ENCODE measurements around the gene HCAR1. TPM values are rescaled to one million over a fixed set of nuclear protein-coding genes. Genes with fewer than 3 reads are reported as not detected.

HCAR1 gene, protein sequence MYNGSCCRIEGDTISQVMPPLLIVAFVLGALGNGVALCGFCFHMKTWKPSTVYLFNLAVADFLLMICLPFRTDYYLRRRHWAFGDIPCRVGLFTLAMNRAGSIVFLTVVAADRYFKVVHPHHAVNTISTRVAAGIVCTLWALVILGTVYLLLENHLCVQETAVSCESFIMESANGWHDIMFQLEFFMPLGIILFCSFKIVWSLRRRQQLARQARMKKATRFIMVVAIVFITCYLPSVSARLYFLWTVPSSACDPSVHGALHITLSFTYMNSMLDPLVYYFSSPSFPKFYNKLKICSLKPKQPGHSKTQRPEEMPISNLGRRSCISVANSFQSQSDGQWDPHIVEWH
- total RNA-seq, result 0.08 and 0.13 TPM in 2 replicates

DNA sequence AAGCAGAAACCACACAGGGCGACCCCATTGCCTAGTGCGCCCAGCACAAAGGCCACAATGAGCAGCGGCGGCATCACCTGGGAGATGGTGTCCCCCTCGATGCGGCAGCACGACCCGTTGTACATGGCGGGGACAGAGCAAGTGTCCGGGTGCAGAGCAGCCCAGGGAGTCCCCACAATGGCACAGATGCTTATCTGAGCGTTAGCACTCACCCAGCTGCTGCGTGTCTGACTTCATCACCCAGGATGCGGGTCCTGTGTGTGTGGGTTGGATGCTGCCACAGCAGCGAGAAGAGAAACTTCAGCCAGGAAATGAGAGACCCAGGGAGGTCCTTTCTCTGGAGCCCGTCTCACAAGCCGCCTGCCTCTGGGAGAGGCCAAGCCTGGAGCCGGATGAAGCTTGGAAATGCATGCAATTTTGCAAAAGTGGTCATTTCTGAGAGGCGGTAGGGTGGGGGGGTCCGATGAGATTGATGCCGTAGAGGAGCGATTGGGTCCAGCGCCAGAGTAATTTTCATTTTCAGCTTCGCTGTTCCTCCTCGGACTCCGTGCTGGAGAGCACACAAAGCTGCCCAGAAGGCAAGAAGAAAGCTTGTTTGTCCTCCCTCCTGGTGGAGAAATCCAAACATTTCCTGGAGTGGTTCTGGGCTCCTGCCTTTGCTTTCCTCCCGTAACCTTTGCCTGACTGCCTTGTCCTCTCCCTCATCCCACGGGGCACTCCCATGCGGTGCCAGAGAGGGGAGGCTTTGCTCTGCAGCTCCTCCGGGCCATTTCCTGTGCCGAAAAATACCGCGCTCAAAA, at the start of gene HCAR1:
Gene HCAR1 (minus strand): TSS at position 630 of the 800 bp plus-strand sequence. CDS start 505 bp downstream, at position 125.

DNA sequence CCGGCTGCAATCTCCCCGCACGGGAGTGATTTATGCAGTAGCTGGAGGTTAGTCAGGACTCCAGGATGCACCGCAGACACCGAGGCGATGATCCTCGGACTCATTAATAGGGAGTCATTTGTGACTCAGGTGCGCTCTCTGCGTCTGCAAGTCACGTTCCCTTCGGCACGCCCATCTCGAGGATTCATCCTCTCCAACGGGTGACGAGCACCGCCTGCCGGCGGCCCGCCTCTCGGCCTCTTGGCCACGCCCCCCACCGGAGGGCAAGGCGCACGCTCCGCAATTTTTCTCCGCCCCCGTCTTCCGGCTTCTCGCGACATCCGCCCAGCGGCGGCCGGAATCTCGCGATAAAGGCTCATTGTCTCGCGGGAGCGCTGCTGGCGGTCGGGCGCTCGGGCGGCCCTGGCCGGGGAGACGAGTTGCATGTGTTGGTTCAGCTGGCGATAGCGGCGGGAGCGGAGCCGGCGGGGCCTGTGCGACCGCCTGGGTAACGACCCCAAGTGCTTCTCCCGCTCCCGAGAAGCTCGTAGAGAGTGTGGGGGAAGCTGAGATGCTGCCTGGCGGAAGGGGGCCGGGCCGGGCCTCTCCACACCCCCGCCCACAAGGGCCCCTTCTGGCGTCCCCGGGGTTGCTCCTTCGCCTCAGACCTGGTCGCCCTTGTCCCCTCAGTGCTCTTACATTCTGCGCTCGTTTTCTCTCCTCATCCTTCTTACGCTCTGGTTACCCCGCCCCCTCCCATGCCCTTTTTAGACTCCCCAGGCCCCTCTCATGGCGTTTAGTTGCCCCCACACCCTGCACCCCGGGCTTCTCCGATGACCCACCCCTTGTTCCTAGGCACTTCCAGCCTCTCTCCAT, 22.0 kb upstream of the HCAR1 start, which contains the start of gene DENR:
Gene DENR (plus strand): TSS at position 361 of the 855 bp plus-strand sequence. CDS start 878 bp downstream, outside the sequence.

DNA sequence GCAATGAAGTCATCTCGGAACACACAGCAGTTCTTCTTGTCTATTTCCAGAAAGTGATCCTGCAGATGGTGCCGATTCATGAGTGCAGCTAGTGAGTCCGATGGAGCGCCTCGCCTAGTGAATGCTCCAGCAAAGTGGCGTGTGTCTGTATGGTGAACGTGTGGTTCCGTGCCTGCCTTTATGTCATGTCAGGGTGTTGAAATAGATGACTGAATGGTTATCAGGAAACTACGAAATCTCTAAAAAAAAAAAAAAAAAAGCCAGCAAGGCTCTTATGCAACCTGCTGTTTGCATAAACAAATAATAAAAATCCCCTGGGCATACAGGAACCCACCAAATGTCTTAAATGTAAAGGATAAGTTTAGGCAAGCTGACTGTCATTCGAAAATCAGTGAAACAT, 14.0 kb downstream of the HCAR1 start, which contains the start of gene HCAR3:
Gene HCAR3 (minus strand): TSS at position 154 of the 400 bp plus-strand sequence. CDS start 74 bp downstream, at position 80.

DNA sequence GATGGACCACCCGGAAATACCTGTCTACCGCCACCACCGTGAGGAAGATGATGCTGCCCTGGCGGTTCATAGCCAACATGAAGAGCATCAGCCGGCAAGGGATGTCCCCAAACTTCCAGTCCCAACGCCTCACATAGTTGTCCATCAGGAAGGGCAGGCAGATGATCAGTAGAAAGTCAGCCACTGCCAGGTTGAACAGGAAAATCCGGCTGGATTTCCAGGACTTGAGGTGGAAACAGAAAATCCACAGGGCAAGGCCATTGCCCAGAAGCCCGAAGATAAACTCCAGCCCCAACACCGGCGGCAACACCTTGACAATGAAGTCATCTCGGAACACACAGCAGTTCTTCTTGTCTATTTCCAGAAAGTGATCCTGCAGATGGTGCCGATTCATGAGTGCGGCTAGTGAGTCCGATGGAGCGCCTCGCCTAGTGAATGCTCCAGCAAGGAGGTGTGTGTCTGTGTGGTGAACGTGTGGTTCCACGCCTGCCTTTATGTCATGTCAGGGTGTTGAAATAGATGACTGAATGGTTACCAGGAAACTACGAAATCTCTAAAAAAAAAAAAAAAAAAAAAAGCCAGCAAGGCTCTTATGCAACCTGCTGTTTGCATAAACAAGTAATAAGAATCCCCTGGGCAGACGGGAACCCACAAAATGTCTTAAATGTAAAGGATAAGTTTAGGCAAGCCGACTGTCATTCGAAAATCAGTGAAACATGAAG, 27.6 kb downstream of the HCAR1 start, which contains the start of gene HCAR2:
Gene HCAR2 (minus strand): TSS at position 468 of the 722 bp plus-strand sequence. CDS start 74 bp downstream, at position 394.

Other genes starting within 250 kb of the HCAR1 start
- gene ZCCHC8, start 229.9 kb downstream of the HCAR1 start, total RNA-seq, result 8.9 and 12.8 TPM in 2 replicates
- 22.8 and 39.3 TPM in 2 replicates for gene RSRC2, start 203.9 kb downstream of the HCAR1 start, total RNA-seq
- gene KNTC1, start 203.6 kb downstream of the HCAR1 start, total RNA-seq, result 14.1 and 23.3 TPM in 2 replicates
- not detected in 2 replicates for gene HCAR2, start 27.5 kb downstream of the HCAR1 start, total RNA-seq
- gene HCAR3, start 14.0 kb downstream of the HCAR1 start, total RNA-seq, result not detected in 2 replicates
- gene DENR, start 22.0 kb upstream of the HCAR1 start, total RNA-seq, result 25.7 and 30.1 TPM in 2 replicates
- gene CCDC62, start 43.7 kb upstream of the HCAR1 start, total RNA-seq, result 0.13 and 0.72 TPM in 2 replicates
- 4.2 and 15.5 TPM in 2 replicates for gene HIP1R, start 104.6 kb upstream of the HCAR1 start, total RNA-seq
- 26.6 and 37.0 TPM in 2 replicates for gene VPS37B, start 165.3 kb upstream of the HCAR1 start, total RNA-seq
- 10.9 and 12.9 TPM in 2 replicates for gene ABCB9, start 235.6 kb upstream of the HCAR1 start, total RNA-seq
- 8.7 and 20.8 TPM in 2 replicates for gene OGFOD2, start 244.4 kb upstream of the HCAR1 start, total RNA-seq
- 146 and 264 TPM in 2 replicates for gene ARL6IP4, start 249.8 kb upstream of the HCAR1 start, total RNA-seq